GM18505 (cell line): ENCODE results near the gene IDH2.

ENCODE experiments used
- ATAC-seq: cut with Tn5 transposase; IDR thresholded peaks from one replicate; pipeline ENCODE4 v1.9.1; 2021; ENCODE audit not compliant: unreplicated experiment
- POLR2A ChIP-seq: IDR thresholded peaks from 4 replicates; pipeline ENCODE4 v1.6.1; 2011; ENCODE audit warnings: borderline replicate concordance; ENCODE audit not compliant: insufficient read depth, insufficient read length; ENCODE audit errors: extremely low read depth

The IDH2 gene

GRCh38 chr15:90085565-90085964 lies 16.7 kb downstream of the IDH2 start:
- no peak for ATAC-seq
- TF ChIP-seq POLR2A, result no peak

GRCh38 chr15:90084876-90085423 lies 17.3 kb downstream of the IDH2 start:
- TF ChIP-seq POLR2A, result no peak

GRCh38 chr15:90083954-90084607 lies 18.2 kb downstream of the IDH2 start:
- no peak for ATAC-seq
- TF ChIP-seq POLR2A, result no peak

More at GRCh38 chr15:90084876-90085423, 17.3 kb downstream of the IDH2 start:
- no peak for ATAC-seq

- no peak for TF ChIP-seq POLR2A
- no peak for ATAC-seq
Measured at GRCh38 chr15:90083419-90083818, 18.8 kb downstream of the IDH2 start.

GRCh38 chr15:90082140-90082715 lies 20.0 kb downstream of the IDH2 start:
- no peak for TF ChIP-seq POLR2A
- no peak for ATAC-seq

- ATAC-seq, result no peak
- no peak for TF ChIP-seq POLR2A
Measured at GRCh38 chr15:90080818-90081393, 21.4 kb downstream of the IDH2 start.

- TF ChIP-seq POLR2A, result no peak
Measured at GRCh38 chr15:90080458-90080755, 21.9 kb downstream of the IDH2 start.

GRCh38 chr15:90079619-90080457 lies 22.4 kb downstream of the IDH2 start:
- ATAC-seq, result no peak

More at GRCh38 chr15:90080458-90080755, 21.9 kb downstream of the IDH2 start:
- ATAC-seq, result no peak

GRCh38 chr15:90078965-90079364 lies 23.3 kb downstream of the IDH2 start:
- no peak for TF ChIP-seq POLR2A
- ATAC-seq, result no peak

More at GRCh38 chr15:90079619-90080457, 22.4 kb downstream of the IDH2 start:
- peak; percentile 1 for TF ChIP-seq POLR2A

- TF ChIP-seq POLR2A, result no peak
- ATAC-seq, result no peak
Measured at GRCh38 chr15:90076716-90077115, 25.6 kb downstream of the IDH2 start.

GRCh38 chr15:90075420-90076289 lies 26.6 kb downstream of the IDH2 start:
- no peak for ATAC-seq
- no peak for TF ChIP-seq POLR2A

- no peak for TF ChIP-seq POLR2A
Measured at GRCh38 chr15:90074916-90075315, 27.4 kb downstream of the IDH2 start.

More at GRCh38 chr15:90074916-90075315, 27.4 kb downstream of the IDH2 start:
- no peak for ATAC-seq
